GM23338 (cell line): Measurements from ENCODE around the gene CEP89. TPM values are rescaled to one million over a fixed set of nuclear protein-coding genes. Genes with fewer than 3 reads are reported as not detected.

Experiments
- CREB1 ChIP-seq: fragments of 250-450 bp; sonication (Bioruptor Pico); IDR thresholded peaks from 2 replicates; pipeline ENCODE4 v1.5.0; 2020; ENCODE audit warnings: low read depth, mild to moderate bottlenecking, moderate library complexity
- CTCF ChIP-seq, 2 experiments: fragments of 200-600 bp in 1 of 2; sonication (generic) in 1 of 2; conservative IDR thresholded peaks; 2 replicates each; pipeline versions ENCODE4 v1.5.1 to v1.6.1; 2016 to 2017; ENCODE audit warnings: antibody characterized with exemption in 2 of 2, low read depth in 2 of 2, mild to moderate bottlenecking in 2 of 2, moderate library complexity in 1 of 2
- EZH2 ChIP-seq: fragments of 200-600 bp; sonication (generic); IDR thresholded peaks from one replicate; pipeline ENCODE4 v1.8.0; 2017; ENCODE audit warnings: antibody characterized with exemption, mild to moderate bottlenecking, low read depth; ENCODE audit not compliant: unreplicated experiment
- POLR2AphosphoS5 ChIP-seq: IDR thresholded peaks from 2 replicates; pipeline ENCODE4 v1.6.1; 2016; ENCODE audit warnings: antibody characterized with exemption, low read depth
- REST ChIP-seq: IDR thresholded peaks from one replicate; pipeline ENCODE4 v1.6.1; 2018; ENCODE audit warnings: antibody characterized with exemption; ENCODE audit not compliant: unreplicated experiment
- ZNF114 ChIP-seq: fragments of 250-450 bp; sonication (Bioruptor Pico); IDR thresholded peaks from 2 replicates; pipeline ENCODE4 v1.5.0; 2020; ENCODE audit warnings: mild to moderate bottlenecking, moderate library complexity
- polyA plus RNA-seq: library from polyadenylated mRNA; unstranded; fragments of >200 nt; fragmentation: Nextera tagmentation; extraction: Ambion mirVana; gene quantifications from 2 replicates; pipeline ENCODE4 v1.2.1, GENCODE V29; 2016
- total RNA-seq: library from RNA; depleted of rRNA; stranded (reverse); fragments of >200 nt; shearing (Covaris generic); gene quantifications from 2 replicates; pipeline ENCODE4 v1.2.3, GENCODE V29; 2014
- TF ChIP-seq, protein P1 (sequence below): fragments of 250-450 bp; sonication (Bioruptor Pico); IDR thresholded peaks from 2 replicates; pipeline ENCODE4 v1.5.0; 2020; ENCODE audit warnings: mild to moderate bottlenecking, moderate library complexity

Gene CEP89
- total and polyA plus RNA-seq, 2 experiments from 2014 or later = 13.4 to 17.5 TPM

GRCh38 chr19:32911467-32911866 is 60.3 kb downstream of the CEP89 start (continued):
- TF ChIP-seq, protein P1, sequence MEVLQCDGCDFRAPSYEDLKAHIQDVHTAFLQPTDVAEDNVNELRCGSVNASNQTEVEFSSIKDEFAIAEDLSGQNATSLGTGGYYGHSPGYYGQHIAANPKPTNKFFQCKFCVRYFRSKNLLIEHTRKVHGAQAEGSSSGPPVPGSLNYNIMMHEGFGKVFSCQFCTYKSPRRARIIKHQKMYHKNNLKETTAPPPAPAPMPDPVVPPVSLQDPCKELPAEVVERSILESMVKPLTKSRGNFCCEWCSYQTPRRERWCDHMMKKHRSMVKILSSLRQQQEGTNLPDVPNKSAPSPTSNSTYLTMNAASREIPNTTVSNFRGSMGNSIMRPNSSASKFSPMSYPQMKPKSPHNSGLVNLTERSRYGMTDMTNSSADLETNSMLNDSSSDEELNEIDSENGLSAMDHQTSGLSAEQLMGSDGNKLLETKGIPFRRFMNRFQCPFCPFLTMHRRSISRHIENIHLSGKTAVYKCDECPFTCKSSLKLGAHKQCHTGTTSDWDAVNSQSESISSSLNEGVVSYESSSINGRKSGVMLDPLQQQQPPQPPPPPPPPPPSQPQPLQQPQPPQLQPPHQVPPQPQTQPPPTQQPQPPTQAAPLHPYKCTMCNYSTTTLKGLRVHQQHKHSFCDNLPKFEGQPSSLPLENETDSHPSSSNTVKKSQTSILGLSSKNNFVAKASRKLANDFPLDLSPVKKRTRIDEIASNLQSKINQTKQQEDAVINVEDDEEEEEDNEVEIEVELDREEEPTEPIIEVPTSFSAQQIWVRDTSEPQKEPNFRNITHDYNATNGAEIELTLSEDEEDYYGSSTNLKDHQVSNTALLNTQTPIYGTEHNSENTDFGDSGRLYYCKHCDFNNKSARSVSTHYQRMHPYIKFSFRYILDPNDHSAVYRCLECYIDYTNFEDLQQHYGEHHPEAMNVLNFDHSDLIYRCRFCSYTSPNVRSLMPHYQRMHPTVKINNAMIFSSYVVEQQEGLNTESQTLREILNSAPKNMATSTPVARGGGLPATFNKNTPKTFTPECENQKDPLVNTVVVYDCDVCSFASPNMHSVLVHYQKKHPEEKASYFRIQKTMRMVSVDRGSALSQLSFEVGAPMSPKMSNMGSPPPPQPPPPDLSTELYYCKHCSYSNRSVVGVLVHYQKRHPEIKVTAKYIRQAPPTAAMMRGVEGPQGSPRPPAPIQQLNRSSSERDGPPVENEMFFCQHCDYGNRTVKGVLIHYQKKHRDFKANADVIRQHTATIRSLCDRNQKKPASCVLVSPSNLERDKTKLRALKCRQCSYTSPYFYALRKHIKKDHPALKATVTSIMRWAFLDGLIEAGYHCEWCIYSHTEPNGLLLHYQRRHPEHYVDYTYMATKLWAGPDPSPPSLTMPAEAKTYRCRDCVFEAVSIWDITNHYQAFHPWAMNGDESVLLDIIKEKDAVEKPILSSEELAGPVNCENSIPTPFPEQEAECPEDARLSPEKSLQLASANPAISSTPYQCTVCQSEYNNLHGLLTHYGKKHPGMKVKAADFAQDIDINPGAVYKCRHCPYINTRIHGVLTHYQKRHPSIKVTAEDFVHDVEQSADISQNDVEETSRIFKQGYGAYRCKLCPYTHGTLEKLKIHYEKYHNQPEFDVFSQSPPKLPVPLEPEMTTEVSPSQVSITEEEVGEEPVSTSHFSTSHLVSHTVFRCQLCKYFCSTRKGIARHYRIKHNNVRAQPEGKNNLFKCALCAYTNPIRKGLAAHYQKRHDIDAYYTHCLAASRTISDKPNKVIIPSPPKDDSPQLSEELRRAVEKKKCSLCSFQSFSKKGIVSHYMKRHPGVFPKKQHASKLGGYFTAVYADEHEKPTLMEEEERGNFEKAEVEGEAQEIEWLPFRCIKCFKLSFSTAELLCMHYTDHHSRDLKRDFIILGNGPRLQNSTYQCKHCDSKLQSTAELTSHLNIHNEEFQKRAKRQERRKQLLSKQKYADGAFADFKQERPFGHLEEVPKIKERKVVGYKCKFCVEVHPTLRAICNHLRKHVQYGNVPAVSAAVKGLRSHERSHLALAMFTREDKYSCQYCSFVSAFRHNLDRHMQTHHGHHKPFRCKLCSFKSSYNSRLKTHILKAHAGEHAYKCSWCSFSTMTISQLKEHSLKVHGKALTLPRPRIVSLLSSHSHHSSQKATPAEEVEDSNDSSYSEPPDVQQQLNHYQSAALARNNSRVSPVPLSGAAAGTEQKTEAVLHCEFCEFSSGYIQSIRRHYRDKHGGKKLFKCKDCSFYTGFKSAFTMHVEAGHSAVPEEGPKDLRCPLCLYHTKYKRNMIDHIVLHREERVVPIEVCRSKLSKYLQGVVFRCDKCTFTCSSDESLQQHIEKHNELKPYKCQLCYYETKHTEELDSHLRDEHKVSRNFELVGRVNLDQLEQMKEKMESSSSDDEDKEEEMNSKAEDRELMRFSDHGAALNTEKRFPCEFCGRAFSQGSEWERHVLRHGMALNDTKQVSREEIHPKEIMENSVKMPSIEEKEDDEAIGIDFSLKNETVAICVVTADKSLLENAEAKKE (CRISPR knock-in tag) = no peak
- TF ChIP-seq CREB1 = no peak
- no peak for TF ChIP-seq EZH2
- TF ChIP-seq POLR2AphosphoS5 = no peak
- TF ChIP-seq CTCF (conservative IDR thresholded peaks at IDR 0.05; ENCODE audit: low read depth in 2 of 2) = no peak
- TF ChIP-seq ZNF114 (CRISPR knock-in tag) = no peak
- TF ChIP-seq REST = no peak
